Neural cell (in vitro differentiated cells): ENCODE results near the gene TMEM19. TPM values are rescaled to one million over a fixed set of nuclear protein-coding genes. Genes with fewer than 3 reads are reported as not detected.

ENCODE experiments used
- H2AFZ ChIP-seq: fragments of 200-600, 300-800 bp; sonication (generic), shearing (Covaris generic); 2 replicates; pipeline ENCODE4 v1.6.0; 2014; ENCODE audit warnings: low read depth, mild to moderate bottlenecking, antibody characterized with exemption, low read length, moderate library complexity
- H3F3A ChIP-seq: fragments of 200-600 bp; shearing (Covaris generic); 2 replicates; pipeline ENCODE4 v1.6.1; 2016; ENCODE audit warnings: mild to moderate bottlenecking, moderate library complexity, mixed read lengths, antibody characterized with exemption, low read length; ENCODE audit not compliant: insufficient read depth, poor library complexity, severe bottlenecking
- H3K27ac ChIP-seq: fragments of 200-600, 300-800 bp; sonication (generic), shearing (Covaris generic); 2 replicates; pipeline ENCODE4 v1.5.1; 2014; ENCODE audit warnings: mild to moderate bottlenecking, low read length, moderate library complexity
- H3K27me3 ChIP-seq: fragments of 300-800, 200-600 bp; sonication (generic), shearing (Covaris generic); 2 replicates; pipeline ENCODE4 v1.6.0; 2014; ENCODE audit warnings: mild to moderate bottlenecking, low read depth, low read length, moderate library complexity; ENCODE audit not compliant: insufficient read depth
- H3K36me3 ChIP-seq: fragments of 300-800, 200-600 bp; sonication (generic), shearing (Covaris generic); 2 replicates; pipeline ENCODE4 v1.5.1; 2014; ENCODE audit warnings: mild to moderate bottlenecking, antibody characterized with exemption, low read length, moderate library complexity; ENCODE audit not compliant: insufficient read depth
- H3K4me2 ChIP-seq: fragments of 300-800, 200-600 bp; sonication (generic), shearing (Covaris generic); 2 replicates; pipeline ENCODE4 v1.6.0; 2014; ENCODE audit warnings: mild to moderate bottlenecking, low read length
- H3K4me3 ChIP-seq: fragments of 300-800, 200-600 bp; sonication (generic), shearing (Covaris generic); 2 replicates; pipeline ENCODE4 v1.5.1; 2014; ENCODE audit warnings: mild to moderate bottlenecking, low read length, moderate library complexity
- H3K79me2 ChIP-seq: fragments of 200-600 bp; shearing (Covaris generic); replicated peaks from 2 replicates; pipeline ENCODE4 v1.6.0; 2014; ENCODE audit warnings: mild to moderate bottlenecking, low read length, moderate library complexity; ENCODE audit not compliant: insufficient read depth
- H3K9ac ChIP-seq: fragments of 300-800, 200-600 bp; sonication (generic), shearing (Covaris generic); 2 replicates; pipeline ENCODE4 v1.6.1; 2016; ENCODE audit warnings: mild to moderate bottlenecking, low read length, mixed read lengths
- H3K9me2 ChIP-seq: fragments of 200-600 bp; shearing (Covaris generic); 2 replicates; pipeline ENCODE4 v1.6.1; 2016; ENCODE audit warnings: mild to moderate bottlenecking, low read length, mixed read lengths; ENCODE audit not compliant: insufficient read depth
- H3K9me3 ChIP-seq: fragments of 200-600, 300-800 bp; sonication (generic), shearing (Covaris generic); 2 replicates; pipeline ENCODE4 v1.6.1; 2016; ENCODE audit warnings: mild to moderate bottlenecking, mixed run types, low read length, moderate library complexity, mixed read lengths
- H4K20me1 ChIP-seq: fragments of 200-600 bp; shearing (Covaris generic); 2 replicates; pipeline ENCODE4 v1.6.1; 2016; ENCODE audit warnings: mild to moderate bottlenecking, mixed run types; ENCODE audit not compliant: insufficient read depth
- CTCF ChIP-seq: fragments of 450-650 bp; IDR thresholded peaks from 2 replicates; pipeline ENCODE4 v1.5.1; 2014; ENCODE audit warnings: antibody characterized with exemption, mild to moderate bottlenecking, moderate library complexity; ENCODE audit not compliant: poor library complexity, severe bottlenecking
- EP300 ChIP-seq: fragments of 450-650 bp; conservative IDR thresholded peaks from 2 replicates; pipeline ENCODE4 v1.6.1; 2014; ENCODE audit warnings: antibody characterized with exemption, mild to moderate bottlenecking, moderate library complexity; ENCODE audit not compliant: poor library complexity, severe bottlenecking
- EZH2 ChIP-seq: fragments of 200-600, 300-800 bp; shearing (Covaris generic), sonication (generic); IDR thresholded peaks from 2 replicates; pipeline ENCODE4 v1.6.1; 2014; ENCODE audit warnings: antibody characterized with exemption, low read length, borderline replicate concordance, mild to moderate bottlenecking; ENCODE audit not compliant: insufficient read depth, poor library complexity, severe bottlenecking
- MXI1 ChIP-seq: fragments of 450-650 bp; conservative IDR thresholded peaks from 2 replicates; pipeline ENCODE4 v1.6.1; 2014; ENCODE audit warnings: antibody characterized with exemption, mild to moderate bottlenecking; ENCODE audit not compliant: poor library complexity, severe bottlenecking
- POLR2AphosphoS5 ChIP-seq: IDR thresholded peaks from 2 replicates; pipeline ENCODE4 v1.6.1; 2012
- RAD21 ChIP-seq: fragments of 450-650 bp; conservative IDR thresholded peaks from 2 replicates; pipeline ENCODE4 v1.6.1; 2014; ENCODE audit warnings: antibody characterized with exemption, mild to moderate bottlenecking, moderate library complexity
- REST ChIP-seq: IDR thresholded peaks from 2 replicates; pipeline ENCODE4 v1.6.1; 2012; ENCODE audit warnings: borderline replicate concordance
- SMC3 ChIP-seq: fragments of 450-650 bp; conservative IDR thresholded peaks from 2 replicates; pipeline ENCODE4 v1.6.1; 2014; ENCODE audit warnings: antibody characterized with exemption, mild to moderate bottlenecking, moderate library complexity; ENCODE audit not compliant: poor library complexity
- TAF1 ChIP-seq: IDR thresholded peaks from 2 replicates; pipeline ENCODE4 v1.6.1; 2012; ENCODE audit warnings: low read depth
- polyA plus RNA-seq: library from polyadenylated mRNA; depleted of rRNA; stranded (reverse); fragments of >200 nt; gene quantifications from 2 replicates; pipeline ENCODE4 v1.2.3, GENCODE V29; 2014

TMEM19 gene
- polyA plus RNA-seq, 1 donor from 2014 or later, result 24.2 TPM

- Histone ChIP-seq H3K9me3 (no peaks in the 10 kb centered on the region), H3K79me2 (no peaks in the 10 kb centered on the region), H3K4me3 (no peak overlapping the region), H3K27ac (no peak overlapping the region), H3K9me2 (no peaks in the 10 kb centered on the region), H3F3A (no peaks in the 10 kb centered on the region), H3K27me3 (no peaks in the 10 kb centered on the region), H3K4me2 (no peak overlapping the region), H2AFZ (no peak overlapping the region), H3K36me3 (no peaks in the 10 kb centered on the region), H3K9ac (no peak overlapping the region), H4K20me1 (no peaks in the 10 kb centered on the region)
- TF ChIP-seq EZH2 (no peak), REST (no peak), POLR2AphosphoS5 (no peak), CTCF (no peak), TAF1 (no peak), EP300 (no peak), RAD21 (no peak), MXI1 (no peak), SMC3 (no peak)
Observed at GRCh38 chr12:71710276-71711125, 24.6 kb downstream of the TMEM19 start.

DNA sequence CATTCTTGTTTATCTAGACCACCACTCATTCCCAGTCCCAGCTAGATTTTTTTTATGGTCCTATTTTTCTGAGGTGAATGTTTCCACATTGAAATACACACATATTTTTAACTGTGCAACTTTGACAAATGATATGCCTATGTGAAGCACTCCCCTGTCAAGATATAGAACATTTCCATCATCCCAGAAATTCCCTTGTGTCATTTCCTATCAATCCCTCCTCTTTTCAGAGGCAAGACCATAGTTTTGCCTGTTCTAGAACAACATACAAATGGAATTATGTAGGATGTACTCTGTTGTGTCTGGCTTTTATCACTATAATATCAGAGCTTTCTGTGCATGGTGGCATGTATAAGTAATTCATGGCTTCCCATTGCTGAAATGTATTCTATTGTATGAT lies 32.7 kb downstream of the TMEM19 start:
- TF ChIP-seq MXI1 (no peak), EZH2 (no peak), TAF1 (no peak), POLR2AphosphoS5 (no peak), EP300 (peak; percentile 38), REST (peak; percentile 46), SMC3 (no peak), RAD21 (no peak), CTCF (no peak)
- no peaks in the 10 kb centered on the region for H3K27me3 ChIP-seq
- H3K9ac ChIP-seq, result no peak overlapping the region
- no peak overlapping the region for H2AFZ ChIP-seq
- no peaks in the 10 kb centered on the region for H4K20me1 ChIP-seq
- H3K27ac ChIP-seq, result peak overlapping the region; percentile 37
- no peaks in the 10 kb centered on the region for H3K79me2 ChIP-seq
- H3K9me2 ChIP-seq, result no peaks in the 10 kb centered on the region
- no peak overlapping the region for H3K4me3 ChIP-seq
- H3K9me3 ChIP-seq, result no peaks in the 10 kb centered on the region
- H3K4me2 ChIP-seq, result no peak overlapping the region
- no peaks in the 10 kb centered on the region for H3F3A ChIP-seq
- no peaks in the 10 kb centered on the region for H3K36me3 ChIP-seq
